ENCODE measurements around the gene CHDH.

The CHDH gene

DNA sequence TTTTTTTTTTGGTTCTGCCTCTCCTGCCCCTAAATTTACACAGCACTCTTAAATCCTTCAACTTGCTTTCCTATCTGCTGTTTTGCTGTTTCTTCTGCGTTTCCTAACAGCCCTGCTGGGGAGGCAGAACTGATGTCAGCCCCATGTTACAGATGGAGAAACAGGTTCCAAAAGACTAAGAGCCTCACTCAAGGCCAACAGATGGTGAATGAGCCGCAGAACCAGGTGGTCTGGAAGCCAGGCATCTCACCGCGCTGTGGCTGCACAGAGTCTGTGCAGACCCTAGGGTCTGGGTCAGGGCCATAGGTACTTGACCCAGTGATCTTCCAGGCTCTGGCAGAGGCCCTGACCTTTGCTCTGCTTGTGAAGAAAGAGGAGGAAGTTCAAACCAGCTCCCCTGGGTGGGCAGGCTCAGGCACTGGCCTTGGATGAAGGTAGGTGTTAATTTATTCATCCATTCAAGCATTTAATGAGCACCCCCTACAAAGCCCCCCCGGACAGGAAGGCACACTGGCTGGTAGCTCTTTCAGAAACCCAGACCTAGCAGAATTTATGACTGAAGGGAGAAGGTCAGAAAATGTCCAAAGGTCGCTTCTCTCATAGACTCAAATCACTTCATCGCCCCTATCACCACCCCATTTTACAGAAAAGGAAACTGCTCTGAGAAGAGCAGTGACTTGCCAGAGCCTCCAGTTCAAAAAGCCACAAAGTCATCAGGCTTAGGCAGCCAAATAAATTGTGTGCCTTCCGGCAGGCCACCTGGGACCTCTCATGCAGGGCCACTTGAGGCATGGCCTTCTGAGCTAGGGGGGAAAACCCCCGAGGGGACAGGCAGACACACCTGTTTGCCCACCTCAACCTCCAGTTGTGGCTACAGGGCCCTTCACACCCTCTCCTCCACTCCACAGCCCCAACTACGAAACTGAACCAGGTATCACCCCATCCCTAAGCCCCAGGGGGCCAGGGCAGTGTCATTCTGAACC is 2.7 kb downstream of the CHDH start:
- Histone ChIP-seq H3K9me3 (no peaks in the 10 kb centered on the region), H3K4me1 (peaks cover 36% of the 10 kb centered on the region), H3K27me3 (ENCODE audit: low read depth) (no peaks in the 10 kb centered on the region), H3K4me3 (no peak overlapping the region), H3K36me3 (replicated peaks) (peaks cover 13% of the 10 kb centered on the region)
- in situ Hi-C loops (cut with MboI; ENCODE audit: low sequenced_read_pairs) = no loop called here
- no peak for DNase-seq (ENCODE audit: low spot score in 2 of 2)

DNA sequence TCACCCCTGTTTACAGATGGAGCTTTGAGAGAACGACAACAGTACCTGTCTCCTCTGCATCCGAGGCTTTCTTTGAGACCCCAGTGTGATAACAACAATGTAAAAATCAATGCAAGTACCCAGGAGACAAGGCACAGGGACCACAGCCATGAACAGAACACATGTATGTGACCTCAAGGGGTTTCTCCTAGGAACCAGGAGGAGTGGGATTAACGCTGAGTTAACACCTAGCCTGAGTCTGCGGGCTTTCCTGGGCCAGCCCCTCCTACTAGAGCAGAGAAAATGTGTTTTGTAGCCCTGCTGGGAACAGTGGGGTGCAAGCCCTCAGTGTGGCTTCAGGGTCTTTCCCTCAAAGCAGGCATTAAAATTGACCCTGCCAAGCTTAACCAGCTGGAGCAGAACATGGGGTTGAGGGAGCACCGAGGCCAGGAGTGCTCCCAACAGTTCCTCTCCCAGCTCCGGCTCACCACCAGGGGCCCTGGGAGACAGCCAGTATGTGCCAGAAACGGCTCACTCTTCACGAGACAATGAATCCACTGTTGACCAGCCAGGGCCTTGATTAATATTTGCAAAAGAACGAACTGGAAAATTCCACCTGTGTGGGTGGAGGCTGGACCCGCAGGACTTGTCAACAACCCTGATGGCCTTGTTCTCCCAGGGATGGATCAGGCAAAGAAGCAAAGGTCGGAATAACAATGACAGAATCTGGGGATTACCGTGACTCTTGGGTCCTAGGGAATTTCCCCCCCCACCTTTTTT is 3.6 kb downstream of the CHDH start:
- in situ Hi-C loops (cut with MboI; ENCODE audit: low sequenced_read_pairs) = no loop called here
- H3K27me3 ChIP-seq (ENCODE audit: low read depth) = no peaks in the 10 kb centered on the region
- DNase-seq (ENCODE audit: low spot score in 2 of 2) = peak; percentile 66 to 81

DNA sequence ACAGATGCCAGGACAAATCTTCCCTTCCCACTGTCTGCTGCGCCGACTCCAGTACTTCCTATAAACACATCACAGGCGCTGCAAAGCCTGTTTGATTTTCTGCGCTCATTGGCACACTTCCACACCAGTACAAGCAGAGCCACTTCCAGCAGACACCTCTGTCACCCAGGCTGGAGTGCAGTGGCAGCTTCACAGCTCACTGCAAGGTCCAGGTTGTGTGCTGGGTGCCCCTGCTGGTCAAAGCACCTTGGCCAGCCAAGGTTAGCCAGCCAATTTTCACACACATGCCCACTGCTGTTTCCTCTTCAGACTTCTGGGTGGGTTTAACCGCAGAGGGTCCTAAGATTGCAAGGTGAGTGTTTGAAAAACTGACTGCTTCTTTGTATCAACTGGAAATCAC is 4.9 kb downstream of the CHDH start:
- H3K4me1 ChIP-seq = peaks cover 30% of the 10 kb centered on the region
- no peaks in the 10 kb centered on the region for H3K9me3 ChIP-seq
- no peak for DNase-seq (ENCODE audit: low spot score in 2 of 2)
- H3K4me3 ChIP-seq = no peak overlapping the region
- H3K36me3 ChIP-seq (replicated peaks) = peaks cover 16% of the 10 kb centered on the region
- in situ Hi-C loops (cut with MboI; ENCODE audit: low sequenced_read_pairs) = no loop called here
- no peaks in the 10 kb centered on the region for H3K27me3 ChIP-seq (ENCODE audit: low read depth)

More for the DNA sequence above, 3.6 kb downstream of the CHDH start:
- Histone ChIP-seq H3K4me1 (peaks cover 36% of the 10 kb centered on the region), H3K4me3 (no peak overlapping the region; the same call in 1 of the 2 replicates), H3K36me3 (replicated peaks) (peaks cover 13% of the 10 kb centered on the region), H3K9me3 (no peaks in the 10 kb centered on the region)

DNA sequence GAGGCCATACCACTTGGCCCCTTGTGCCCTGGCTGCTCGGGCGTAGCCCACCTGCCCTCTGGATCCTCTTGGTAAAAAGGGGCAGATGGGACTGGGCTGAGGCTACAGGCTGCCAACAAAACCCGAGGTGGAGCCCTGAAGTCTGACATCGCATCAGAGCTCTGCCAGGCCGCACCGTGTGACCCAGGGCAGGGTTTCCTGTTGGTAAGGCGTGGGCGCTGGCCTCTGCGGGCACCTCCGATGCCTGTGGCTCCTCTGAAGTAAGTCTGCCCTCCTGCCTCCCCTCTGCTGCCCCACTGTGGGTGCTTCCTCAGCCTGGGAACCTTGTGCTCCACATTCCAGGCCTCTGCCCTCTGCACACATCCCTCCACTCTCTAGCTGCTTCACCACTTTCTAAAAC is 8.9 kb downstream of the CHDH start:
- H3K36me3 ChIP-seq (replicated peaks) = peaks cover 16% of the 10 kb centered on the region
- peaks cover 2% of the 10 kb centered on the region; the same call in 1 of the 2 replicates for H3K4me1 ChIP-seq
- DNase-seq (ENCODE audit: low spot score in 2 of 2) = no peak
- no peaks in the 10 kb centered on the region for H3K27me3 ChIP-seq (ENCODE audit: low read depth)
- no peaks in the 10 kb centered on the region for H3K9me3 ChIP-seq
- no peak overlapping the region for H3K4me3 ChIP-seq
- in situ Hi-C loops (cut with MboI; ENCODE audit: low sequenced_read_pairs) = no loop called here

DNA sequence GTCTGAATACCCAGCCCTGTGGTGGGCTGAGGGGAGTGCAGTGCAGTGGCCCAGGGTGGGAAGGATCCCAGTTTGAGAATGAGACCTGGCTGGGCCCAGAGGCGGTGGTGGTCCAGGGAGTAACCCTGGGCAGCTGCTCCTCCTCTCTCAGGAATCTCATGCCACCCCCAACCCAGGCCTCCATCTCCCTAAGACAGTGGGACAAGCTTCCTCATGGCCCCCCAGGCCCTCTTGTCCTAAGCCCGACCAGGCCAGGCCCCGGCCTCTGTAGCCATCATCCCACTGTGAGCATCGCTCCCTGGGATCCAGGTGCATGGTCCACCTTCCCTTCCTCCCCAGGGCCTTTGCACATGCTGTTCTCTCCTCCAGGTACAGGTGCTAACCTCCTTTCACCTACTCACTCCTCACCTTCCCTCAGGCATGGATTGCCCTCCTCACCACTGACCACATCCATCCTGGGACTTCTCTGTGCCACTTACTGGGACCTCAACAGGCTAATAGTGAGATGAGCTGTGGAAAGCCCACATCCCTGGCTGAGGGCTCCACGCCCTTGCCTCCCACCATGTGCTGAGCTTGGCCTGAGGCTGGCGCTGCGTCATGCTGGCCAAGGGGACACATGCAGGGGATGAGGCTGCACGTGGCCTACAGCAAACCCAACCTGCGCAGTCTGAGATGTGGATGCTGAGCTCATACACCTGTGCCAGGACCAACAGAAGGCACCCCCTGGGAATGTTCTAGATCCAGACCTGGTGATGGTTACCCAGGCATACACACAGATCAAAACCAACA is 9.9 kb downstream of the CHDH start:
- in situ Hi-C loops (cut with MboI; ENCODE audit: low sequenced_read_pairs) = no loop called here

DNA sequence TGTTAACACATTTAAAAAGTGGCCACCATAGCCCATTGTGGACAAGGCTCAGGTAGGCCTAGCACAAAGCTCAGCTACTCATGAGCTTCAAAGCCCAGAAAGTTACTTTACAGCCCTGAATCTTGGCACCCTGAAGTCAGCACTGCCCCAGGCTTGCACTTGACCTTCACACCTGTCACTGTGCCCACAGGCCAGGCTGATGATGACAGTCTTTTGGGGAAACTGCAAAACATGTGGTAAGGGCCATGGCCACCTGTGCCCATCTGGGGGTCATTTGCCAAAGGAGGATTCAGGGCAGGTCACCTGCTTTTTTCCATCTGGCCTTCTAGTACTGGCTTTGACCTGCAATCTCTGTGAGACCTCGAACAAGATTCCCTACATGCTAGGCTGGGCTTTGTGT is 11.0 kb downstream of the CHDH start:
- Histone ChIP-seq H3K4me1 (no peaks in the 10 kb centered on the region), H3K4me3 (no peak overlapping the region), H3K36me3 (replicated peaks) (peaks cover 16% of the 10 kb centered on the region), H3K27me3 (ENCODE audit: low read depth) (no peaks in the 10 kb centered on the region), H3K9me3 (no peaks in the 10 kb centered on the region)
- no peak for DNase-seq (ENCODE audit: low spot score in 2 of 2)
- in situ Hi-C loops (cut with MboI; ENCODE audit: low sequenced_read_pairs) = no loop called here

More for the DNA sequence above, 9.9 kb downstream of the CHDH start:
- Histone ChIP-seq H3K4me3 (no peak overlapping the region), H3K4me1 (no peaks in the 10 kb centered on the region), H3K9me3 (no peaks in the 10 kb centered on the region), H3K36me3 (replicated peaks) (peaks cover 16% of the 10 kb centered on the region), H3K27me3 (ENCODE audit: low read depth) (no peaks in the 10 kb centered on the region)
- no peak for DNase-seq (ENCODE audit: low spot score in 2 of 2)

DNA sequence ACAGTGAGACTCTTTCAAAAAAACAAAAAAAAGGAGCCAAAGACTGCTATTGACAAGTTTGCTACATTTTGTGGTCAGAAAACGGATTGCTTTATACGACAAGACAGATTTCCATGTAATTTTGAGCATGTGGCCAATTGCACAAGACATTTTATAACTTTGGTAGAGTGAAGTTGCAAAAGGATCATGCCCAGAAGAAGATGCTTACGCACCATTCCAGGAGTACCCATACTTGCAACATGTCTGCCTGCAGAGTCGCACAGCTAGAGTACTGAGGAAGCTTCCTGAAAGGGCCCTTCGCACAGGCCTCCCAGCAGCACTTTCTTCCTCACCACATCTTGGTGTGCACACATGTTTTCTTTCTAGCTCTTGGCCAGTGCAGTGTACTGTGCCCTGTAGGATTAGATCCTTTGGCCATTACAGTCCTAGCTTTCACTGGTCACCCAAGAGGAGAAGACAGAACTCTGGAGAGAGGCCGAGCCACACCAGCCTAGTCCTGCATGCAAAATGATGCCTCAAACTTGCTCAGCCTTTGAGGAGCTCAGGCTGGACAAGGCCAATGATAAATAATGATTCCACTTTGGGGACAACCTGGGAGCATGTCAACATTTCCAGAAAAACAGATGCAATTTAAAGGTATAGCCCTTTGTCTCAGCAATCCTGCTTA is 11.7 kb downstream of the CHDH start:
- H3K36me3 ChIP-seq (replicated peaks) = peaks cover 12% of the 10 kb centered on the region
- in situ Hi-C loops (cut with MboI; ENCODE audit: low sequenced_read_pairs) = no loop called here
- no peaks in the 10 kb centered on the region for H3K9me3 ChIP-seq
- no peaks in the 10 kb centered on the region for H3K27me3 ChIP-seq (ENCODE audit: low read depth)
- no peaks in the 10 kb centered on the region for H3K4me1 ChIP-seq
- no peak overlapping the region for H3K4me3 ChIP-seq
- no peak for DNase-seq (ENCODE audit: low spot score in 2 of 2)

DNA sequence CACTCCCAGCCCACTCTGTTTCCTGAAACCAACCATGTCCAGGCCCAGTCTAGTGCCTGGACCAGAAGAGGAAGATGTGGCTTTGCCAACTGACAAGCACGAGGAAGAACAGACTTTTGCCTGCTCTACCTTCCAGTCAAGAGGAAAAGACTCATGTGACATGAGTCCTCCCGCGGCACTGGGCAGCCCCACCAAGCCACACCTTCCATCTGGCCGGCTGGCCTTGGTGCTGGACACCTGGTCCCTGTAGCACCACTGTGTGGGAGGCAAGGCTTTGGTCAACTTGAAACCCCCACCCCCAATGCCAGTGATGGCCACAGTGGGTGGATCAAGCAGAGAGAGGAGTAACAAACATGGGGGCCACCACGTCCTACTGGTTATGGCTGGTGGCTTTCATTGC is 12.5 kb downstream of the CHDH start:
- in situ Hi-C loops (cut with MboI; ENCODE audit: low sequenced_read_pairs) = no loop called here
- H3K36me3 ChIP-seq (replicated peaks) = peaks cover 4% of the 10 kb centered on the region

DNA sequence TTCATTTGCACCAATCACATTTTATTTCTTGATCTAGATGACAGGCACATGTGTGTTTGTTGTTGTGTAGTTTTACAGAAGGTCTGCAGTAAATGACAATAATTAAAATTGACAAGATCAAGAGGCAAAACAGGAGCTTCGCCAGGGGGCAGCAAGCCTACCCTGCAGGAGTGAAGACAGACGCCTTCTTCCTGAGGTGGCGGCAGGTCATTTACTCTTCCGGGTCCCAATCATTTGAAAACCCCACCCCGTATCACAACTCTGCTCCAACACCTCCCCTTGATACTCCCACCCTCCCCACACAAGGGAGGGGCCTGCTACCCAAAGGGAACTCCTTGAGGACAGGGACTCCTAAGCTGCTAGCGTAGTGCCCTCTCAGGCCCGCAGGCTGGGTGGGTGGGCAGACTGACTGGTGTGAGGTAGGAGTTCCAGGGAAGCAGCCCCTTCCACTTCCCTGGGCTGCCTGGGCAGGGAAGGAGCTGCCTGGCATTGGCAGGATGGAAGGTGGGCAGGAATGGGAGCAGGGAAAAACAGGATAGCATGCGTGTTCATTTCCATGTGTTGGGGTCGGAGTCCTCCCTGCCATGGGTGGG is 13.1 kb downstream of the CHDH start:
- no peaks in the 10 kb centered on the region for H3K9me3 ChIP-seq
- no peaks in the 10 kb centered on the region for H3K27me3 ChIP-seq (ENCODE audit: low read depth)
- 0 out of 2 replicates have a peak, but pooled peaks cover 2% of the 10 kb centered on the region for H3K36me3 ChIP-seq (replicated peaks)
- in situ Hi-C loops (cut with MboI; ENCODE audit: low sequenced_read_pairs) = no loop called here
- H3K4me1 ChIP-seq = no peaks in the 10 kb centered on the region
- no peak overlapping the region for H3K4me3 ChIP-seq
- DNase-seq (ENCODE audit: low spot score in 2 of 2) = no peak

More for the DNA sequence above, 12.5 kb downstream of the CHDH start:
- no peak for DNase-seq (ENCODE audit: low spot score in 2 of 2)
- no peaks in the 10 kb centered on the region for H3K27me3 ChIP-seq (ENCODE audit: low read depth)
- H3K9me3 ChIP-seq = no peaks in the 10 kb centered on the region
- H3K4me3 ChIP-seq = no peak overlapping the region
- no peaks in the 10 kb centered on the region for H3K4me1 ChIP-seq

DNA sequence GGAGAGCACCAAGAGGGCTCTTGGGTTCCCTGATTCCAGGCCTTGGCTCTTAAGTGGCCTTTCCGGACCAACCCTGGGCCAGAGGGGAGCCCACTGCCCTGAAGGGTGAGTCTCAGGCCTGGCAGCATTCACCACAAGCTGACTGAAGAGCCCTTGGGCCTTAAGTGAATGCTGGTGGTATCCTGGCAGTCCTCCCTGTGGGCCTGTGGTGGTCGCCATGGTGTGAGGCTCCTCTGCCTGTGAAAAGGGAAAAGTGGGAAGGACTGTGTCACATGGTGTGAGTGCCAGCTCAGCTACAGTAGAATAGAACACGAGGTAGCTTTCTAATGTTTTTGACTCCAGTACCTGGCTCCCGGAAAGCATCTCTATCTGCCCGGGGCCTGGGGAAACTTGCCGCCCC is 15.3 kb downstream of the CHDH start:
- no peaks in the 10 kb centered on the region for H3K4me1 ChIP-seq
- in situ Hi-C loops (cut with MboI; ENCODE audit: low sequenced_read_pairs) = no loop called here
- no peak for DNase-seq (ENCODE audit: low spot score in 2 of 2)

DNA sequence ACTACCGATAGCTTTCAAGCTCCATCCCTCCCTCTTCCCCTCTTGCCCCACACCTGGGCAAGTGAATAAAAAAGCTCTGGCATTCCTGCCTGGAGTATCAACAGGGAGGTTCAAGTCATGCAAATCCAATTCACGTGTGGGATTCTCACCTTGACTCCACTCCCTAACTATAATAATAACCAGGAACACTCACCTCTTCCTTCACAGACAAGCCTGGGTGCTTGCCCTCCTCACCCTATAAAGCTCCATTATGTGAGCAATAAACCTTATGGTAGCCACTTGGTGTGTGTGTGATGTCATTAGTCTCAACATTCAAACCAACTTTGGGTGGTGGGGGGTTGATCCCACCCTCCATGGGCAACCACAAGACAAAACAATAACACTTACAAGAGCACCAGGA is 16.6 kb downstream of the CHDH start:
- in situ Hi-C loops (cut with MboI; ENCODE audit: low sequenced_read_pairs) = no loop called here

More for the DNA sequence above, 15.3 kb downstream of the CHDH start:
- no peaks in the 10 kb centered on the region for H3K36me3 ChIP-seq (replicated peaks)
- H3K9me3 ChIP-seq = no peaks in the 10 kb centered on the region
- no peak overlapping the region for H3K4me3 ChIP-seq
- H3K27me3 ChIP-seq (ENCODE audit: low read depth) = no peaks in the 10 kb centered on the region

DNA sequence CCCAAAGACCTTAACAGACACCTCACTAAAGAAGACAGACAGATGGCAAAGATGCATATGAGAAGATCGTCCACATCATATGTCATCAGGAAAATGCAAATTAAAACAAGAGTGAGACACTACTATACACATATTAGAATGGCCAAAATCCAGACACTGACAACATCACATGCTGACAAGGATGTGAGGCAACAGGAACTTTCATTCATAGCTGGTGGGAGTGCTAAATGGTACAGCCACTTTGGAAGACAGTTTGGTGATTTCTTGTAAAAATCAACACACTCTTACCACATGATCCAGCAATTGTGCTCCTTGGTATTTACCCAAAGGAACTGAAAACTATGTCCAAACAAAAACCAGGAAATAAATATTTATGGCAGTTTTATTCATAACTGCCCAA is 17.6 kb downstream of the CHDH start:
- no peaks in the 10 kb centered on the region for H3K9me3 ChIP-seq
- H3K4me3 ChIP-seq = no peak overlapping the region
- no peaks in the 10 kb centered on the region for H3K4me1 ChIP-seq
- H3K27me3 ChIP-seq (ENCODE audit: low read depth) = no peaks in the 10 kb centered on the region
- no peak for DNase-seq (ENCODE audit: low spot score in 2 of 2)
- in situ Hi-C loops (cut with MboI; ENCODE audit: low sequenced_read_pairs) = no loop called here
- no peaks in the 10 kb centered on the region; the same call in 1 of the 2 replicates for H3K36me3 ChIP-seq (replicated peaks)

More for the DNA sequence above, 16.6 kb downstream of the CHDH start:
- no peak for DNase-seq (ENCODE audit: low spot score in 2 of 2)
- no peaks in the 10 kb centered on the region for H3K4me1 ChIP-seq
- H3K27me3 ChIP-seq (ENCODE audit: low read depth) = no peaks in the 10 kb centered on the region
- H3K4me3 ChIP-seq = no peak overlapping the region
- no peaks in the 10 kb centered on the region for H3K9me3 ChIP-seq
- H3K36me3 ChIP-seq (replicated peaks) = no peaks in the 10 kb centered on the region

DNA sequence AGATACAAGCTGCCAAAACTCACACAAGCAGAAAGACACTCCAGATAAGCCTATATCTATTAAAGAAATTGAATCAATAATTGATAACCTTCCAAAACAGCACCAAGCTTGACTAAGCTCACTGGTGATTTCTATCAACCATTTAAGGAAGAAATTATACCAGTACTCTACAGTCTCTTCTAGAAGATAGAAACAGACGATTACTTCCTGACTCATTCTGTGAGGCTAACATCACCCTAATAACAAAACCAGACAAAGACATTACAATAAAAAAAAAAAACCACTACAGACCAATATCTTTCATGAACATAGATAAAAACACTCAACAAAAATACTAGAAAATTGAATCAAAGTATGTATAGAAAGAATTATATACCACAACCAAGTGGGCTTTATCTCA is 20.2 kb downstream of the CHDH start:
- no peaks in the 10 kb centered on the region; the same call in none of the 2 replicates for H3K36me3 ChIP-seq (replicated peaks)
- in situ Hi-C loops (cut with MboI; ENCODE audit: low sequenced_read_pairs) = no loop called here
- no peak for DNase-seq (ENCODE audit: low spot score in 2 of 2)
- no peaks in the 10 kb centered on the region for H3K27me3 ChIP-seq (ENCODE audit: low read depth)
- no peaks in the 10 kb centered on the region for H3K4me1 ChIP-seq
- no peaks in the 10 kb centered on the region for H3K9me3 ChIP-seq
- H3K4me3 ChIP-seq = no peak overlapping the region

Measured in HAP-1 (cell line).